NCI-H446 treated with DMSO at 0.1 percent for 48 hours (cell line): ENCODE results near the gene DEFB123.
"Not testable (repeated sequence)": the region's sequence is repeated elsewhere in the genome, so short reads cannot be mapped to it uniquely, and the experiment has no call there.

Experiments used
- DNase-seq: peaks from one replicate; lab custom pipeline; 2025; lab: John Stamatoyannopoulos, UW

The DEFB123 gene

GRCh38 chr20:31440012-31440659 is at the start of gene DEFB123:
Gene DEFB123, plus strand, starts transcription at chr20:31440632. Its CDS starts 67 bp downstream, at chr20:31440699.
- DNase-seq = no peak

- DNase-seq = no peak
These were observed 47.6 kb upstream of the DEFB123 start for GRCh38 chr20:31392836-31393235.

DNA sequence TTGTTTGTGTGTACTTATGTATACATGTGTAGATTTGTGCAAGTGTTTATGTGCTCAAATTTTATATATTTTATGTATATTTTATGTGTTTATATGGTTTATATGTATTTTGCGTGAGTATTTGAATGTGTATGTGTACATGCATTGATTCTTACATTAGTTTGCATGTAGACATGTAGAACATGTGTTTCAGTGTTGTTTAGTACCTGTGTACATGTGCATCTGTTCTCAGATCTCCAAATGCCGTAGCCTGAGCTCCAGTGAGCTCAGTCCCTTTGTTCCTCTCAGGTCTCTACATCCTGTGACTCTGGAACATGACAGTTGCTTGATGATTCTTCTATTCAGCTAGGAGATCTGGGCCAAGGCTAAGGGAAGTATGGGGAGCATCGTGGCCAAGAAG is 45.5 kb upstream of the DEFB123 start:
- DNase-seq = no peak

DNA sequence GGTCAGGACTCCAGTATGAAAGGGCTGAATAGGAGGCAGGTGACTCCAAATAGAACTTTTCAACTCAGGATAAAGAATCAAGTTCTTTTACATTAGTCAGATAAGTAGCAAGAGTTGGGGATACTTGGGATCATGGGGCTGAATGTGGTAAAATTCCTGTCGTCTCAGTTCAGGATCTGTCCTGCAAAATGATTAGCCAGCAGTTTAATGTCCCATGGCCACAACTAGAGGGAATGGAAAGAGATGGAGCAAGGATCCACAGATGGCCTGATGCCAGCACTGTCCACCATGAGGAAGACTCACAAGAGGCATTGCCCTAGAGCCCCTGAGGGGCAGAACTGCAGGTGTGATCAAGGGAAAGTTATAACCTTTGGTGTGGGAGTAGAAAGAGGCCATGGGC is 36.5 kb upstream of the DEFB123 start:
- no peak for DNase-seq

- DNase-seq = no peak
These were observed 34.3 kb upstream of the DEFB123 start, which contains the start of gene DEFB121 for GRCh38 chr20:31406115-31406514. Gene DEFB121, minus strand, starts transcription at chr20:31406215. Its CDS starts 63 bp downstream, at chr20:31406152.

- no peak for DNase-seq
These were observed 30.4 kb upstream of the DEFB123 start for GRCh38 chr20:31410011-31410410.

GRCh38 chr20:31414381-31414780 is 26.1 kb upstream of the DEFB123 start:
- DNase-seq = no peak

- no peak for DNase-seq
These were observed 24.8 kb upstream of the DEFB123 start for GRCh38 chr20:31415653-31416052.

GRCh38 chr20:31418307-31418706 is 22.1 kb upstream of the DEFB123 start:
- no peak for DNase-seq

DNA sequence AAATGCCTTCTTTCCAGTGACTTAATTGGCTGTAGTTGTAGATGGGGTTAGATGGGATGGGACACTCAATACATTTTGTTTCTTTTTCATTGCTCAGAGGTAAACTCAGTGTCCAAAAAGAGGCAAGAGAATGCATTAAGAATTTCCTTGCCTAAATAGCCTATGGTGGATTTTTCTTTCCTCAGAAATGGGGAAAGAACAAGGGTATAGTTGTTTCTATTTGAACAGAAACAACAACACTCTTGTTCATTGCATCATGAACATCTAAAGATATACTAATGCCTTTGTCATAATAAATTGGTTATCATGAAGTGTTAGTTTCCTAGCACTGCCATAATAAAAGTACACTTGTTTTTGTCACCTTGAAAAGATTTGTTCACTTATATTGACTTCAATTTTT is 14.6 kb upstream of the DEFB123 start:
- DNase-seq = no peak

GRCh38 chr20:31426891-31427551 is 13.4 kb upstream of the DEFB123 start:
- DNase-seq = not testable (repeated sequence)

GRCh38 chr20:31427576-31427975 is 12.9 kb upstream of the DEFB123 start:
- not testable (repeated sequence) for DNase-seq

DNA sequence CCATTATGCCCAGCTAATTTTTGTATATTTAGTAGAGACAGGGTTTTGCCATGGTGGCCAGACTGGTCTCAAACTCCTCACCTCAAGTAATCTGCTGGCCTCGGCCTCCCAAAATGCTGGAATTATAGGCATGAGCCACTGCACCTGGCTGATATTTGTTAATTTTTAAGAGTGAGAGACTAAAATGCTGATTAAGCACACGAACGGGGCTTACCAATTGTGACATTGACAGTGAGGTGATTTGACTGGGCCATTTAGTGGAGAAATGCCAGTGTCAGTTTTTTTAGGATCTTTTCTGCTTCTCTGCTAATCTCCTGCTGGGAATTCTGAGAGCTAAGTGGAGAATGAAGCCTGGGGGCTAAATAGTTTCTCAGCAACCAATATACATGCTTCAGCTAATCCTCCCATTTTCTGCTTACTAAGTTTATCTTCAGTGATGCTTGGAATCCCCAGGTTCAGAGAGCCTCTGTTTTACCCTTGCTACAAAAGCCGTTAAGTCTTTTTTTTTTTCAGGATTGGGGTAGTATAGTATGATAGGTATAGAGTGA is 9.8 kb upstream of the DEFB123 start:
- no peak for DNase-seq

DNA sequence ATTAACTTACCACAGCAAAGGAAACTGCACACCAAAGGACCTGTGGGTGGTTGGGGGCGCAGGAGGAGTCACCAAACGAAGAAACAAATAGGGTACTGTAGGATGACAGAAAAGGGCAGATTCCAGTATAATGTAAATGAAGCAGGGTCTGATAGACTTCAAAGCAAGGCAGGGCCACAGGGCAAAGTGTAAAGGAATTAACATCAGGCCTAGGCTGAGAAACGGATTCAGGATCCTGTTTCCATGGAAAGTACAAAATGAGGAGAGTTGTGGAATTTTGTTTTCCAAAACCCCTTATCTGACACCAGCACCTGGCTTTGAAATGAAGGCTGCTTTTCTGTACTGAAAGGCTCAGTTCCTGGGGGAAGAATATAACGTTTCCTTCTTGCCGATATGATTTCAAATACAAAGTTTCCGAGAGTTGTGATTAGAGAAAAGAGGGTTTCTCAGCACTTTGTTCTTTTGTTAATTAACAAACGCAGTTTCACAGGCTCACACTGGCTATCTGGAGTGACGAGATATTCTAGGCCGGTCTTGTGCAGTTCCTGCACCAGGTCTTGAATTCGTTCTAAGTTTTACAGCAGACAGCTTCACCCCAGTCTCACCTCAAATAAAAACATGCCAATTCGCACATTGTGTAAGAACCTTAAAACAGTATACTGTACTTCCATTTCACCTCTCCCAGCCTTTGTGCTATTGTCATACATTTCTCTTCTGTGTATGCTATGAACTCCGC is 5.8 kb downstream of the DEFB123 start:
- DNase-seq = no peak

GRCh38 chr20:31449511-31450414 is 9.3 kb downstream of the DEFB123 start:
- no peak for DNase-seq

GRCh38 chr20:31452575-31452974 is 12.1 kb downstream of the DEFB123 start:
- no peak for DNase-seq

DNA sequence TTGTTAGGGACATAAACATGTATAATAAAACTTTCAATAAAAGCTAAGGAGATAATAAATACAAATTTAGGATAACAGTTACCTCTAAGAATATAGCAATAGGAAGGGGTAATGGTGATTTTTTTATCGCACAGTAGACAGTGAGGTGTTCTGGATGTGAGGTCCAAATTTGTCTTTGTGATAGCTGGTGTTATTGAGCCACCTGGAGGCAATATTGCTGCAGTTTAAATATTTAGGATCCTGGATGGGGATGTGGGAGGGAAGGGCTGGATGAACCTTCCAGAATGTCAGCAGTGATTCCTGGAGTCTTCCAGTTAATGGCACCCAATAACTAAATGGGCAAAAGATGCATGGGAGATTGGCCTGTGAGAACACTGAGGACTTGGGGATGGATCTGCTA is 13.9 kb downstream of the DEFB123 start:
- no peak for DNase-seq

- not testable (repeated sequence) for DNase-seq
These were observed 30.5 kb downstream of the DEFB123 start for GRCh38 chr20:31470946-31471345.

- DNase-seq = no peak
These were observed 32.2 kb downstream of the DEFB123 start for GRCh38 chr20:31472395-31473330.

DNA sequence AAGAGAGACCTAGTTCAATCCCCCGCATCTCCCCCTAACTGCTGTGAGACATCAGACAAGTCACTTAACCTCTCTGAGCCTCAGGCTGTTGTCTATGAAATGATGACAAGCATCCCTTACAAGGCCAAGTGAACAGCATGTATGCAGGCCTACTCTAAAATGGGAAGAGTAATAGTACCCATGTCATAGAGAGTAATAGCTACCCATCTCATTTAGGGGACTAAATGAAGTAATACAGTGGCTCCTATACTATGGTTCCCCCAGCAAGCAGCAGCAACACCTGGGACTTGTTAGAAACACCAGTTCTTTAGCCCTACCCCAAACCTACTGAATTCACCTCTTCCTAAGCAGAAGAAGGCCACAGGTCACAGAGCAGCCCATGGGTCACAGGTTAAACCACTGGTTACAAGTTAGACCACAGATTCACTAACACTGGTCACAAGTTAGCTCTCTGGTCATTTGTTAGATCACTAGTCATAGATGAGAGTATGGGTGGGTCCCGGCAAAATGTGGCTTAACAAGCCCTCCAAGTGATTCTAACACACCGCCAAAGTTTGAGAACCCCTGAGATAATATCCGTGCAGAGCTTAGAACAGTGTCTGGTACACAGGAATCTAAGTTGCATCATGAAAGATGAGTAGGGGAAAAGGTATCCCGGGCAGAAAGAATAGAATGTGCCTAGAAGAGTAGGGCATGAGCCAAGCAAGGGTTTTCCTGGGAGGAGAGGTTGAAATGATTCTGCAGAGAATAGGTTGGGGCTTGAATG is 33.1 kb downstream of the DEFB123 start:
- no peak for DNase-seq
